ENCODE measurements around the gene TMTC3.

The TMTC3 gene

DNA sequence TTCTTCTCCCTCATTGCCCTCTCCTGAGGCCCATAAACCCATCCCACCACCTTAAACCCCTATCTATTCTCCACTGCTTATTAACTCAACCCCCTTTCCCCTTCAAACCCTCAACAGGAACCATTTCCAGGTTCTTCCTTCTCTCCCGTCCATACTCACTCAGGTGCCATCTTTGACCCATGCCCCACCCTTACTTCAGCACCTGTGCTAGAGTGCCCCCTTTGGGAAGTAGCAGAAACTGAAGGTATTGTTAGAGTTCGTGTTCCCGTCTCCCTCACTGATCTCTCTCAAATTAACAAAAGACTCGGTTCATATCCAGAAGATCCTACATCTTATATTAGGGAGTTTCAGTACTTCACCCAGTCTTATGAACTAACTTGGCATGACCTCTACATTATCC is 86.6 kb downstream of the TMTC3 start:
- no peak for DNase-seq

DNA sequence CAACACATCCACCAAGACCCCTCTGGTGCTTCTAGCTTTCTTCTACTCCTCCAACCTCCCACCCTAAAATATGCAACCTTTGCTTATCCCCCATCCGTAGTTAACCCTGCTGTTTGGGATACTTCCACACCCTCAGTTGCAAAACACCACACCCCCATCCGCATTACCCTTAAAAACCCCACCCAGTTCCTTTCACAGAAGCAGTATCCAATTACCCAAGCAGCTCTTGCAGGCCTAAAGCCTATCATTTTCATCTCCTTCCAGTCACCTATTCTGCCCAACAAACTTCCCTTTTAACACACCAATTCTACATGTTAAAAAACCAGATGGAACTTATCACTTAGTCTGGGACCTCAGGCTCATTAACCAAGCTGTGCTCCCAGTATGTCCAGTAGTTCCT is 88.2 kb downstream of the TMTC3 start:
- DNase-seq: no peak

DNA sequence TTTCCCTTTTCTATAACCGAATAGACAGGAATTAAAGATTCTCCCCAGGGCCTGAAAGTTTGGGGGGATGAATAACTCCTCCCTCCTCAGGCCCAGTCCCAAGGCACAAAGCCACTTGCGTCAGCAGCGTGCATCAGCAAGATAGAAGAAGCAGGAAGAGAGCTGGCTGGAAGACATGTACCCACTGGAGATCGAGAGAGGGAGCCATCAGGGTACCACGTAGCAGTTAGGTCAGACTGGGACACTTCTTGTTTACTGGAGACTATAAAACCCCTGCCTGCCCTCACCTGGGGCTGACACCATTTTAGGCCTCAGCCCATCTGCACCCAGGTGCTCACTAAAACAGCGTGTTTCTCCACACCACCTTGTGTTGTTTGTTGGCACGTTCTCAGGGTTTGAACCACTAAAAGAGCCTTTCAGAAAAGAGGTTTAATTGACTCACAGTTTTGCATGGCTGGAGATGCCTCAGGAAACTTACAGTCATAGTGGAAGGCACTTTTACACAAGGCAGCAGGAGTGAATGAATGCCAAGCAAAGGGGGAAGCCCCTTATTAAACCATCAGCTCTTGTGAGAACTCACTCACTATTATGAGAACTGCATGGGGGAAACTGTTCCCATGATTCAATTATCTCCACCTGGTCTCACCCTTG is 93.2 kb downstream of the TMTC3 start:
- no peak for DNase-seq

DNA sequence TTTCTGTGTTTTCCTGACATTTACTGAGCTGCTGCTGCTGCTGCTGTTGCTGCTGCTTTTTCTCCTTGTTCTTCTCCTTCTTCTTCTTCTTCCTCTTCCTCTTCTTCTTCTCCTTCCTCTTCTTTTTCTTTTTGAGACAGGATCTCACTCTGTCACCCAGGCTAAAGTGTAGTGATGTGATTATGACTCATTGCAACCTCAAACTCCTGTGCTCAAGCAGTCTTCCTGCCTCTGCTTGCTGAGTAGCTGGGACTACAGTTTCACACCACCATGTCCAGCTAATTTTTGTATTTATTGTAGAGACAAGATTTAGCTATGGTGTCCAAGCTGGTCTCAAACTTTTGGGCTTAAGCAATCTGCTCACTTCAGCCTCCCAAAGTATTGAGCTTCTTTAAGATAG is 95.8 kb downstream of the TMTC3 start:
- no peak for DNase-seq

DNA sequence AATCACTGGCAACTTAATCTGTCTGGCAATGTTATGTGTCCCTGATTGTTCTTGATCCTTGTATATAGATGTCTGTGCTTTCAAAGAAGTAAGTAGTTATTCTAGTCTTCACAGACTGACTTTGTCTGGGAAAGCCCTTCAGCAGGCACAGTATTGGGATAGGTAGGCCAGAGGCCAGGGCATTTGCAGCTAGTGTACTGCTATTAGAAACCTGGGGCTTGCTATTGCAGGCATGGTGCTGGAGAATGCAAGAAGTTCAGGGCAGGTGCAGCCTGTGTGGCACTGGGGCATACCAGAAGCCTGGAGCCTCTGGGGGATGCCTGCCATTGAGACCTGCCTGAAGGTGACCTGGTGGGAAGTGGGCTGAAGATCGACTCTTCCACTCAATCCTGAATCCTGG is 96.3 kb downstream of the TMTC3 start:
- DNase-seq: no peak

DNA sequence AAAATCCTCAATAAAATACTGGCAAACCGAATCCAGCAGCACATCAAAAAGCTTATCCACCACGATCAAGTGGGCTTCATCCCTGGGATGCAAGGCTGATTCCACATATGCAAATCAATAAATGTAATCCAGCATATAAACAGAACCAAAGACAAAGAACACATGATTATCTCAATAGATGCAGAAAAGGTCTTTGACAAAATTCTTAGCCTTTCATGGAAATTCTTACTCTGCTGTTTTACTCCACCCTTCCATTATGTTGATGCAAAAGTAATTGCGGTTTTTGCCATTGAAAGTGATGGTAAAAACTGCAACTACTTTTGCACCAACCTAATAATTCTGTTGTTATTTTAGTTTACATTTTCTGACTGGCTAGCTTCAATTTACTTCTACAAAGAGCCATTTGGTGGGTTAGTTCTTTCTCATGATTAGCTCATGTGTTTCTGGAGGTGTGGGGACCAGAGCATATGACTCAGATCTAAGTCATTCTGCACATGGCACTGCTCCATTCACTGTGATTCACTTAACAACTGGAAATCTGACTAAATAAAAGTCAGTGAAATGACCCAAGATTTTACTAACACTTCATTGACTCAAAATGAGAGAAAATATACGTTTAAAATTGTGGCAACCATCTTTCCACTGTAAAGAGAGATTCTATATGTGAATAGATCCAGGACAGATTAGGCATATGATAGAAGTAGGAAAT is 99.9 kb downstream of the TMTC3 start:
- DNase-seq: no peak

DNA sequence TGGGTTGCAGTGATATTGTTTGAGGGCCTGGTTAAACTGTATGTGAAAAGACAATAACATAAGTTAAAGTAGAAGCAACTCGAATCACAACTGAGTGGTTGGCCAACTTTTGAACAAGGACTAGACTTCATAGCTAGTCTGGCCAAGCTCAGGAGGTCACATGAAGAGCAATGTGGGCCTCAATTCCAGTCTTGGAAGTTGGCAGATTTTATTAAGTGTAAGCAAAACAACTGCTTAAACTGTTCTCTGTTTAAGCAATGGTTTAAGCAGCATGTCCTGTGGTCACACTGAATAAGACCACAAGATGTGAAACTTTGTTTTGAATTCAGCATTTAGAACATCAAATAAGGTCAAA is 100.4 kb downstream of the TMTC3 start:
- DNase-seq: no peak

DNA sequence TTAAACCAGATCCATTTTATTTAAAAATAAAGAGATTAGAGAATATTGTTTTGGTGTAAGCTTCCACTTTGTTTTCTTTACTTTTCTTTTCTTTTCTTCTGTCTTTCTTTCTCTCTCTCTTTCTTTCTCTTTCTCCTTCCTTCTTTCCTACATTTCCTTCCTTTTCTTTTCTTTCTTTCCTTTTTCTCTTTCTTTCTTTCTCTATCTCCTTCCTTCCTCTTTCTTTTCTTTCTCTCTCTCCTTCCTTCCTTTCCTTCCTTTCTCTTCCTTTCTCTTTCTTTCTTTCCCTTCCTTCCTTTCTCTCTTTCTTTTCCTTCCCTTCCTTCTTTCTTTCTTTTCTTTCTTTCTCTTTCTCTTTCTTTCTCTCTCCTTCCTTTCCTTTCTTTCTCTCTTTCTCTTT is 100.8 kb downstream of the TMTC3 start:
- DNase-seq: no peak

DNA sequence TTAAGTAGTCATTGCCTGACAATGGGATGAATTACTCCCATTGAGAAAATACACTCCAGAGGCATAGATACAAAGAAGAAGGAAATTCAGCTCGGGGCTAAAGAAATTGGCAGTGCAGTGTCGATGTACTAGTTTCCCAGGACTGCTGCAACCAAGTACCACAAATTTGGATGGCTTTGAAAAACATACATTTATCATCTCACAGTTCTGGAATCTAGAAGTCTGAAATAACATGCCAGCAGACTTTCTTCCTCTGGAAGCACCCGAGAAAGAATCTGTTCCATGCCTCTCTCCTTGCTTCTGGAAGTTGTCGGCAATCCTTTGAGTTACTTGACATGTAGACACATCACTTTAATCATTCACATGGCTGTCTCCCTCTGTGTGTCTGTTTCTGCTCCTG is 101.9 kb downstream of the TMTC3 start:
- no peak for DNase-seq

DNA sequence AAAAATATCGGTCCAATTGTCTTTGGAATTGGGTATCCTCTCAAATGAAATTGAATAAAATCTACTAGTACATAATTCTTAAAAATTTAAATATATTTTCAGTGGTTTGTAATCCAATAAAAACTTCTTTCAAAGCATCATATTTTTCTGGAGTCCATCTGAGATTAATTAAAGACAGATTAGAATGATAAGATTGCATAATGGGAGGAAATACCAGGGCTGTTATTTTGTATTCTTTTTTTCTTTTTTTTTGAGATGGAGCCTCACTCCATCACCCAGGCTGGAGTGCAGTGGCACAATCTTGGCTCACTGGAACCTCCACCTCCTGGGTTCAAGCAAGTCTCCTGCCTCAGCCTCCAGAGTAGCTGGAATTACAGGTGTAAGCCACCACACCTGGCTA is 103.8 kb downstream of the TMTC3 start:
- DNase-seq: no peak

DNA sequence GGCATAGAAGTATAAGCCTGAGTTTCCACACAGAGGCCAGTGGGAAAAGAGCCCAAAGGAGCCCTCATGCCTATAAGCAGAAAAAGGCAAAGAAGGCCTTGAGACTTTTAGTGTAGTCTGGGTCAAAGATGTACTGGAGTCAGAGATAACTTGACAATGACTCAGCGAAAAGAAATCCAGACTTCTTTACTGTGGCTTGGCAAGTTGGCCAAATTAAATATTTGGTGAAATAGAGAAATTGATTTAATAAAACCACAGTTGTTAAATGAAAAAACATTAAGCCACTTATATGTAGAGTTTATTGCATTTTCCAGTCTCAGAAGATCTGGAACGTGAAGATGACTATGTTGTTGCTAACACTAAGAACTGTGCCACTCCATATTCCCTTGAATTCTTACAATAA is 105.1 kb downstream of the TMTC3 start:
- DNase-seq: no peak

DNA sequence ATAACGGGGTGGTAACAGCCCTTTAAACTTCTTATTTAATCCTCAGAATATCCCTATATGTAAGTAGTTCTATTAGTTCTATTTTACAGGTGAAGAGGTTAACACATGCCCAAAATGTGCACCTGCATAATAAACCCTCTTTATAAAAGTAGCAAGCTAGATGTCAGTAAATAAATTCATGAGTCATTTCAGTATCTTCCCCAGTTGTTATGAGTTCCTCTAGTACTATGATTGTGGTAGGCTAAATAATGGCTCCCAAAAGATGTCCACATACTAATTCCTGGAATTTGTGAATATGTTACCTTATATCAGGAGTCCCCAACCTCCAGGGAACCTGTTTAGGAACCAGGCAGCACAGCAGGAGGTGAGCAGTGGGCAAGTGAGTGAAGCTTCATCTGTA is 106.5 kb downstream of the TMTC3 start:
- no peak for DNase-seq
